Peyer's patch (tissue), 4 donors: ENCODE measurements around the gene PACSIN2.

Source experiments
- POLR2A ChIP-seq, 2 donors: fragments of 450-650 bp; IDR thresholded peaks; one replicate each; pipeline ENCODE4 v1.5.1; 2017; ENCODE audit warnings: antibody characterized with exemption in 2 of 2, mild to moderate bottlenecking in 2 of 2, moderate library complexity in 2 of 2
- TF ChIP-seq, protein P1 (sequence below), 6 experiments: fragments of 450-650 bp in 4 of 6; fragments of 200-600 bp in 2 of 6; sonication (generic) in 1 of 6; IDR thresholded peaks; one replicate each; pipeline ENCODE4 v1.5.1; 2017 to 2019; ENCODE audit warnings: antibody characterized with exemption in 6 of 6, mild to moderate bottlenecking in 3 of 6, moderate library complexity in 1 of 6

- TF ChIP-seq, protein P1, sequence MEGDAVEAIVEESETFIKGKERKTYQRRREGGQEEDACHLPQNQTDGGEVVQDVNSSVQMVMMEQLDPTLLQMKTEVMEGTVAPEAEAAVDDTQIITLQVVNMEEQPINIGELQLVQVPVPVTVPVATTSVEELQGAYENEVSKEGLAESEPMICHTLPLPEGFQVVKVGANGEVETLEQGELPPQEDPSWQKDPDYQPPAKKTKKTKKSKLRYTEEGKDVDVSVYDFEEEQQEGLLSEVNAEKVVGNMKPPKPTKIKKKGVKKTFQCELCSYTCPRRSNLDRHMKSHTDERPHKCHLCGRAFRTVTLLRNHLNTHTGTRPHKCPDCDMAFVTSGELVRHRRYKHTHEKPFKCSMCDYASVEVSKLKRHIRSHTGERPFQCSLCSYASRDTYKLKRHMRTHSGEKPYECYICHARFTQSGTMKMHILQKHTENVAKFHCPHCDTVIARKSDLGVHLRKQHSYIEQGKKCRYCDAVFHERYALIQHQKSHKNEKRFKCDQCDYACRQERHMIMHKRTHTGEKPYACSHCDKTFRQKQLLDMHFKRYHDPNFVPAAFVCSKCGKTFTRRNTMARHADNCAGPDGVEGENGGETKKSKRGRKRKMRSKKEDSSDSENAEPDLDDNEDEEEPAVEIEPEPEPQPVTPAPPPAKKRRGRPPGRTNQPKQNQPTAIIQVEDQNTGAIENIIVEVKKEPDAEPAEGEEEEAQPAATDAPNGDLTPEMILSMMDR (IDR thresholded peaks at IDR 0.05), result no peak
- TF ChIP-seq POLR2A (IDR thresholded peaks at IDR 0.05), result no peak
Measured at GRCh38 chr22:42891008-42891407, 123.9 kb downstream of the PACSIN2 start.
